Endothelial cell of umbilical vein (primary cell): ENCODE measurements around the gene JAGN1. TPM values are rescaled to one million over a fixed set of nuclear protein-coding genes. Genes with fewer than 3 reads are reported as not detected.

Source experiments
- BruUV-seq: library from RNA; stranded (reverse); fragments of 400-500 nt; replicated peaks from 2 replicates; lab custom pipeline; 2021; lab: Mats Ljungman, UMichigan
- CTCF ChIA-PET: fragments of 300-600, 350-600 bp; sonication (Branson Sonifier 250); formaldehyde crosslinking; loops from one replicate; lab custom pipeline; 2021; ENCODE audit warnings: antibody characterized with exemption, inconsistent platforms; lab: Charles Lee
- POLR2A ChIA-PET: fragments of 300-600, 350-600 bp; sonication (Branson Sonifier 250); formaldehyde crosslinking; loops from one replicate; lab custom pipeline; 2021; ENCODE audit warnings: antibody characterized with exemption, inconsistent platforms; lab: Charles Lee
- DNase-seq: peaks from one replicate; pipeline ENCODE4 v3.0.0-alpha.2; 2011; ENCODE audit warnings: low read depth, low spot score
- FAIRE-seq: peaks from 2 replicates; lab custom pipeline; 2011; peaks lifted over from hg19 to GRCh38; lab: Jason Lieb, UNC
- H2AFZ ChIP-seq: 2 replicates; pipeline ENCODE4 v1.6.0; 2012; ENCODE audit warnings: low read depth, low read length, control low read depth, inconsistent platforms
- H3K27ac ChIP-seq: 2 replicates; pipeline ENCODE4 v1.5.1; 2011; ENCODE audit warnings: low read depth, mild to moderate bottlenecking, control low read depth, low read length, moderate library complexity; ENCODE audit not compliant: insufficient read depth
- H3K27me3 ChIP-seq, 2 experiments: 2 replicates each; pipeline versions ENCODE4 v1.6.0 to v1.6.1; 2011; ENCODE audit warnings: low read length in 2 of 2, mixed read lengths in 1 of 2; ENCODE audit not compliant: control insufficient read depth in 2 of 2, insufficient read depth in 2 of 2
- H3K36me3 ChIP-seq, 2 experiments: 2 replicates in 1 of 2; 3 replicates in 1 of 2; pipeline ENCODE4 v1.5.1; 2011; ENCODE audit warnings: low read length in 2 of 2, mild to moderate bottlenecking in 1 of 2, moderate library complexity in 1 of 2; ENCODE audit not compliant: control insufficient read depth in 2 of 2, insufficient read depth in 2 of 2; ENCODE audit errors: extremely low read depth in 1 of 2
- H3K4me1 ChIP-seq: 3 replicates; pipeline ENCODE4 v1.5.1; 2011; ENCODE audit warnings: mild to moderate bottlenecking, low read length; ENCODE audit not compliant: control insufficient read depth, insufficient read depth; ENCODE audit errors: extremely low read depth
- H3K4me2 ChIP-seq: 2 replicates; pipeline ENCODE4 v1.6.1; 2011; ENCODE audit warnings: low read length, control low read depth, mixed read lengths; ENCODE audit not compliant: insufficient read depth
- H3K4me3 ChIP-seq, 3 experiments: fragments of 200-600 bp in 1 of 3; sonication (generic), shearing (Covaris generic) in 1 of 3; replicated peaks in 1 of 3; 2 replicates each; pipeline ENCODE4 v1.5.1; 2011 to 2016; ENCODE audit warnings: control low read depth in 3 of 3, low read length in 3 of 3, mild to moderate bottlenecking in 2 of 3, inconsistent platforms in 1 of 3, low read depth in 1 of 3, moderate library complexity in 1 of 3; ENCODE audit not compliant: insufficient read depth in 1 of 3
- H3K79me2 ChIP-seq: 2 replicates; pipeline ENCODE4 v1.6.0; 2012; ENCODE audit warnings: low read length, inconsistent platforms; ENCODE audit not compliant: control insufficient read depth, insufficient read depth
- H3K9ac ChIP-seq: replicated peaks from 2 replicates; pipeline ENCODE3; 2011; ENCODE audit warnings: low read length, control low read depth; ENCODE audit not compliant: insufficient read depth; ENCODE audit errors: extremely low read depth
- H3K9me1 ChIP-seq: replicated peaks from 3 replicates; pipeline ENCODE4 v1.6.0; 2011; ENCODE audit warnings: mild to moderate bottlenecking, low read length; ENCODE audit not compliant: control insufficient read depth, insufficient read depth; ENCODE audit errors: extremely low read depth
- H3K9me3 ChIP-seq: replicated peaks from 2 replicates; pipeline ENCODE4 v1.5.1; 2012; ENCODE audit warnings: low read length, inconsistent platforms; ENCODE audit not compliant: control insufficient read depth, insufficient read depth
- H4K20me1 ChIP-seq: replicated peaks from 2 replicates; pipeline ENCODE3; 2011; ENCODE audit warnings: mild to moderate bottlenecking, low read length; ENCODE audit not compliant: control insufficient read depth, insufficient read depth; ENCODE audit errors: extremely low read depth
- EZH2 ChIP-seq: IDR thresholded peaks from 2 replicates; pipeline ENCODE4 v1.6.1; 2012; ENCODE audit warnings: borderline replicate concordance, low read depth, mild to moderate bottlenecking, moderate library complexity, low read length, inconsistent platforms; ENCODE audit not compliant: severe bottlenecking
- FOS ChIP-seq: IDR thresholded peaks from 2 replicates; pipeline ENCODE4 v1.6.1; 2011; ENCODE audit warnings: mild to moderate bottlenecking, low read length, moderate library complexity, borderline replicate concordance; ENCODE audit not compliant: insufficient read depth
- GATA2 ChIP-seq: IDR thresholded peaks from 2 replicates; pipeline ENCODE4 v1.7.0; 2011; ENCODE audit warnings: low read depth, mild to moderate bottlenecking, moderate library complexity, mixed read lengths, low read length; ENCODE audit not compliant: insufficient read length, insufficient read depth
- JUN ChIP-seq: IDR thresholded peaks from 2 replicates; pipeline ENCODE4 v1.6.1; 2011; ENCODE audit warnings: borderline replicate concordance, low read depth; ENCODE audit not compliant: insufficient read length, insufficient read depth
- MAX ChIP-seq: IDR thresholded peaks from 2 replicates; pipeline ENCODE4 v1.6.1; 2011; ENCODE audit not compliant: insufficient read depth, insufficient read length
- MYC ChIP-seq: IDR thresholded peaks from one replicate; pipeline ENCODE4 v1.6.1; 2011; ENCODE audit warnings: mild to moderate bottlenecking, low read depth, low read length
- POLR2A ChIP-seq: IDR thresholded peaks from 2 replicates; pipeline ENCODE4 v1.6.1; 2012; ENCODE audit warnings: low read depth, mild to moderate bottlenecking, control low read depth, low read length
- POLR2AphosphoS5 ChIP-seq: IDR thresholded peaks from 2 replicates; pipeline ENCODE4 v1.6.1; 2012; ENCODE audit warnings: low read depth, mild to moderate bottlenecking, control low read depth, low read length, moderate library complexity; ENCODE audit not compliant: insufficient read depth
- dilution Hi-C: fragments of 300-500 bp; cut with MboI; formaldehyde crosslinking; loops from one replicate; pipeline ENCODE4 v1.15.0; 2019; ENCODE audit warnings: low sequenced_read_pairs; ENCODE audit not compliant: extremely low pct_ligation_motif_present
- intact Hi-C: fragments of 100-400 bp; cut with micrococcal nuclease; formaldehyde crosslinking; loops from one replicate; pipeline ENCODE4 v1.10.0; 2022
- polyA plus RNA-seq, 4 experiments: library from polyadenylated mRNA; depleted of rRNA in 3 of 4; stranded (reverse) in 3 of 4; unstranded in 1 of 4; fragments of >200 nt; gene quantifications; 2 replicates each; pipeline versions ENCODE4 v1.2.1 to v1.2.3, GENCODE V29; 2011 to 2012; ENCODE audit warnings: missing spikeins in 1 of 4
- total RNA-seq: library from RNA; stranded (reverse); gene quantifications from 2 replicates; pipeline ENCODE4 v1.2.3, GENCODE V29; 2021
- TF ChIP-seq, protein P1 (sequence below), 2 donors: IDR thresholded peaks; 1 replicate in 1 of 2; 2 replicates in 1 of 2; pipeline ENCODE4 v1.5.1; 2011; ENCODE audit warnings: low read length in 2 of 2, mild to moderate bottlenecking in 2 of 2, moderate library complexity in 2 of 2, control low read depth in 1 of 2, inconsistent platforms in 1 of 2, low read depth in 1 of 2; ENCODE audit not compliant: insufficient read depth in 1 of 2; ENCODE audit errors: extremely low read depth in 1 of 2

Gene JAGN1
- total and polyA plus RNA-seq, 2 donors (not counting 3 experiments of a cell fraction or from before 2014, with no cell fraction given) = 29.6 to 46.5 TPM

DNA sequence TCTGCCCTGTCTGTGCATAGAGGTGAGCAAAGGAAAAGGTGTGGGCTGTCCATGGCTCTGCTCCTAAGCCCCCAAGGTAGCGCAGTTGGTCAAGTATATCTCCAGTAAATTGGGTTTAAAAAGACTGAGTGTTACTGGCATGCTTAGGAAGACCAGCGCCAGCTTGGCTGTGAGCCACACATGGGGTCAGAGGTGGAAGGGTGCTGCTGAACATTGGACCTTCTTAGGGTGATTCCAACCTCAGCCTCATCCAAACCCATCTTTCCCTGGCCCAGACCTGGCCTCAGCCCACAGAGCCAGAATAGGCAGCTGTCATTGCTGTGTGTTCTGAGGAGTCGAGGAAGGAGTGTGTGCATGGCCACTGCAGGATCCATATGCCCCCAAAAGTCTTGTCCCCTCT lies 17.9 kb downstream of the JAGN1 start:
- FAIRE-seq (no peak), DNase-seq (no peak)
- CTCF ChIA-PET = interaction anchor here (0.9 kb wide), 1 partner anchor 38 kb away, joined by 3 read pairs; no protein-coding TSS in a partner anchor
- Histone ChIP-seq H3K9me1 (no peaks in the 10 kb centered on the region), H3K4me1 (peaks cover 6% of the 10 kb centered on the region), H3K27ac (no peak overlapping the region), H2AFZ (no peak overlapping the region), H3K4me3 (no peak overlapping the region), H4K20me1 (no peaks in the 10 kb centered on the region), H3K9me3 (no peaks in the 10 kb centered on the region), H3K4me2 (no peak overlapping the region), H3K27me3 (no peaks in the 10 kb centered on the region), H3K36me3 (no peaks in the 10 kb centered on the region), H3K9ac (no peak overlapping the region), H3K79me2 (no peaks in the 10 kb centered on the region)
- intact Hi-C loops (no loop called here), dilution Hi-C loops (no loop called here)
- POLR2A ChIA-PET = no interaction called here
- no TSS peak for BruUV-seq
- TF ChIP-seq EZH2 = no peak
- TF ChIP-seq MAX = no peak
- no peak for TF ChIP-seq POLR2AphosphoS5
- TF ChIP-seq GATA2 = no peak
- no peak for TF ChIP-seq FOS
- TF ChIP-seq, protein P1, sequence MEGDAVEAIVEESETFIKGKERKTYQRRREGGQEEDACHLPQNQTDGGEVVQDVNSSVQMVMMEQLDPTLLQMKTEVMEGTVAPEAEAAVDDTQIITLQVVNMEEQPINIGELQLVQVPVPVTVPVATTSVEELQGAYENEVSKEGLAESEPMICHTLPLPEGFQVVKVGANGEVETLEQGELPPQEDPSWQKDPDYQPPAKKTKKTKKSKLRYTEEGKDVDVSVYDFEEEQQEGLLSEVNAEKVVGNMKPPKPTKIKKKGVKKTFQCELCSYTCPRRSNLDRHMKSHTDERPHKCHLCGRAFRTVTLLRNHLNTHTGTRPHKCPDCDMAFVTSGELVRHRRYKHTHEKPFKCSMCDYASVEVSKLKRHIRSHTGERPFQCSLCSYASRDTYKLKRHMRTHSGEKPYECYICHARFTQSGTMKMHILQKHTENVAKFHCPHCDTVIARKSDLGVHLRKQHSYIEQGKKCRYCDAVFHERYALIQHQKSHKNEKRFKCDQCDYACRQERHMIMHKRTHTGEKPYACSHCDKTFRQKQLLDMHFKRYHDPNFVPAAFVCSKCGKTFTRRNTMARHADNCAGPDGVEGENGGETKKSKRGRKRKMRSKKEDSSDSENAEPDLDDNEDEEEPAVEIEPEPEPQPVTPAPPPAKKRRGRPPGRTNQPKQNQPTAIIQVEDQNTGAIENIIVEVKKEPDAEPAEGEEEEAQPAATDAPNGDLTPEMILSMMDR (IDR thresholded peaks at IDR 0.05; ENCODE audit: extremely low read depth in 1 of 2, insufficient read depth in 1 of 2, low read depth in 1 of 2, low read length in 2 of 2) = no peak
- no peak for TF ChIP-seq MYC
- TF ChIP-seq POLR2A = no peak
- TF ChIP-seq JUN = no peak
